GM12873 (cell line): ENCODE measurements around the gene CD79B.

Experiments
- TF ChIP-seq, protein P1 (sequence below): IDR thresholded peaks from 2 replicates; pipeline ENCODE4 v1.5.1; 2012; ENCODE audit warnings: low read depth, mild to moderate bottlenecking, moderate library complexity, low read length, control low read depth; ENCODE audit not compliant: insufficient read depth; ENCODE audit errors: missing control alignments

Gene CD79B

DNA sequence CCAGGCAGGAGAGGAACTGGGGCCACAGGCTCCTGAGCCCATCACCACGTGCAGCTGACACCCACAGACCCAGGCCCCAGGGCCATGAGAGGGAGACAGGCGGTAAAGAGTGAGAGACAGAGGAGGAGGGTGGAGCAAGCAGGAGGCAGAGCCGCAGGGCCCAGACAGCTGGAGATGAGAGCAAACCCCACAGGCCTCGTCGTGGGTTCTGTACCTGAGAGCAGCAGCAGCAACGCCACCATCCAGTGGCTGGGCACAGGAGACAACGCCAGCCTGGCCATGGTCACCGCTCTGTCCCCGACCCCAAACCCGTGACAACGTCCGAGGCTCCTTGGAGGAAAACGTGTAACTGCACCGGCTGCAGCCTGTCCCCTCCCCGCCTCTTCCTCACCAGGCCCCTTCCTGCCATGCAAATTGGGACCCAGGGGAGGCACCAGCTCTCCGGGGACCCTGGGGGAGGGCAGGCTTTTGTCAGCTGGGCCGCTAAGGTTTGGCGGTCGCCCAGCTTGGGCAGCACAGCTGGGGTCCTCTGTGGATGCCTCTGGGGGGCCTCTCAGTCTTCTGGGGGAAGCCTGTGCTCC, at the start of gene CD79B:
Gene CD79B, minus strand, starts transcription at position 351 of the 581 bp plus-strand sequence. Its CDS starts 70 bp downstream, at position 281.
- TF ChIP-seq, protein P1, sequence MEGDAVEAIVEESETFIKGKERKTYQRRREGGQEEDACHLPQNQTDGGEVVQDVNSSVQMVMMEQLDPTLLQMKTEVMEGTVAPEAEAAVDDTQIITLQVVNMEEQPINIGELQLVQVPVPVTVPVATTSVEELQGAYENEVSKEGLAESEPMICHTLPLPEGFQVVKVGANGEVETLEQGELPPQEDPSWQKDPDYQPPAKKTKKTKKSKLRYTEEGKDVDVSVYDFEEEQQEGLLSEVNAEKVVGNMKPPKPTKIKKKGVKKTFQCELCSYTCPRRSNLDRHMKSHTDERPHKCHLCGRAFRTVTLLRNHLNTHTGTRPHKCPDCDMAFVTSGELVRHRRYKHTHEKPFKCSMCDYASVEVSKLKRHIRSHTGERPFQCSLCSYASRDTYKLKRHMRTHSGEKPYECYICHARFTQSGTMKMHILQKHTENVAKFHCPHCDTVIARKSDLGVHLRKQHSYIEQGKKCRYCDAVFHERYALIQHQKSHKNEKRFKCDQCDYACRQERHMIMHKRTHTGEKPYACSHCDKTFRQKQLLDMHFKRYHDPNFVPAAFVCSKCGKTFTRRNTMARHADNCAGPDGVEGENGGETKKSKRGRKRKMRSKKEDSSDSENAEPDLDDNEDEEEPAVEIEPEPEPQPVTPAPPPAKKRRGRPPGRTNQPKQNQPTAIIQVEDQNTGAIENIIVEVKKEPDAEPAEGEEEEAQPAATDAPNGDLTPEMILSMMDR: no peak

DNA sequence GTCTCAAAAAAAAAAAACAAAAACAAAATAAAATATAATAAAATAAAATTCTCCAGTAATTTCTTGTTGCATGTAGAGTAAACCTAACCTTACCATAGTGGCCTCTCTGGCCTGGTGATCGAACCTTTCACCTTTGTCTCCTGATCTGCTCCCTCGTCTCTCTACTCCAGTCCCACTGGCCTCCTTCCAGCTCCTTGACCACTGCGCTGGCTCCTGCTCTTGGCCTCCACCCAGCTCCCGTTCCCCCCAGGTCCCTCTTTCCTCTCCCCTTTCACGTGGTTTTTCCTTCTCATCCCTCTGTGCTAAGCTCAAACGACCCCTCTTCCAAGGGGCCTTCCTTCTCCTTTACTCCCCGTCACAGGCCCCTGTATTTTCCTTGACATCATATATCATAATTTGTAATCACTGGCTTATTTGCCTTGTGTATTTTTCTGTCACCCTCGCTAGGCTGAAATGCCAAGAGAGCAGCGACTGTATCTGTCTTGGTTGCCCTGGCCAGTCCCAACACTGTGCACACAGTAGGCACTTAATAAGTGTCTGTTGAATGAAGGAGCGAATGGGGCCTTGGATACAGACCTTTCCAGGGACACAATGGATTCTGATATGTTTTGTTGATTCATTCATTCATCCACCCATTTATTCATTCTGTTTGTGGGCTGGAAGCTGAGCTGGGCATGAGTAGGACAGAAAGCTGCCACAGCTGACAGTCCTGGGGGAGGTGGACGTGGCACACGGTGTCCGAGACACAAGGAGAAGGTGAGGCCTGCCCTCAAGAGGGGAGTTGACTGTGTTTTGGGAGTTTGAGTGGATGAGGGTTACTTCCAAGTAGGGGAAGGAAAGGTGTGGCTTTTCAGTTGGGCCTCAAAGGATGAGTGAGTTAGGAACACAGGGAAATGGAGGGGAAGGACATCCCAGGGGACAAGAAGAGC, 46.4 kb upstream of the CD79B start:
- TF ChIP-seq, protein P1: no peak

DNA sequence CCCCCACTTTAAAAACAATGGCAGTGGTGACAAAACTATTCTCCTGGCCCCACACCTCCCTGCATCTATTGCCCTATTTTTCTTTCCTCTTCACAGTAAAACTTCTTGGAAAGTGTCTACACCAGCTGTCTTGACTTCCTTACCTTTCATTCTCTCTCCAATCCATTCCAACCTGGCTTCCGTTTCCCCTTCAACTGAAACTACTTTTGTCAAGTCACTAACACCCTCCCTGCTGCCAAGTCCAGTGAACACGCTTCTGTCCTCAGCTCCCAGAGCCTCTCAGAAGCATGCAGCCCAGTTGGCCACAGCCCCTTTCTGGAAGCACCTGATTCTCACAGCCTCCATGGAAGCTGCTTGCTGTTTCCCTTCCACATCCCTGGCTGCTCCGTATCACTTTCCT, 44.6 kb upstream of the CD79B start:
- TF ChIP-seq, protein P1: no peak

DNA sequence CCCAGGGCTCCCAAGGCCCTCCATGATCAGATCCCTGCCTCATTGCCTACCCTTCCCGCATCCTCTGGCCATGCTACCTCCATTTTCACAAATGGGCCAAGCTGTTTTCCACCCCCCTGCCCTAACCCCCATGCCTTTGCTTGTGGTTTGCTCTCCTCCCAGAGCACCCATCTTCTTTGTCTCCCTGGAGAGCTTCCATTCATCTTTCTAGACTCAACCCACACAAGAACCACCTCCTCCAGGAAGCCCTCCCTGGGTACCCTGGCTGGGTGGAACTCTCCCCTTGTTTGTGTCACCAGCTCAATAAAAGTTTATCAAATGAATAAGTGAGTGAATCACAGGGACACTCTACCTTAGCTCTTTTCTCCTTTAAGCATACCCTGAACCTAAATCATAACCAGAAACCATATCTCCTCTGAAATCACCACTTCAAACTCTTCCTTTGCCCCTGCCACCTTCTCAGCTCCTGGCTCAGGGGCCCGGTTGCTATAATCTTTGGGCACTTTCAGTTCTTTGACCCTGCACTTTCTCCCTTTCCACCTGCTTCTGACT, 43.5 kb upstream of the CD79B start:
- TF ChIP-seq, protein P1: no peak

DNA sequence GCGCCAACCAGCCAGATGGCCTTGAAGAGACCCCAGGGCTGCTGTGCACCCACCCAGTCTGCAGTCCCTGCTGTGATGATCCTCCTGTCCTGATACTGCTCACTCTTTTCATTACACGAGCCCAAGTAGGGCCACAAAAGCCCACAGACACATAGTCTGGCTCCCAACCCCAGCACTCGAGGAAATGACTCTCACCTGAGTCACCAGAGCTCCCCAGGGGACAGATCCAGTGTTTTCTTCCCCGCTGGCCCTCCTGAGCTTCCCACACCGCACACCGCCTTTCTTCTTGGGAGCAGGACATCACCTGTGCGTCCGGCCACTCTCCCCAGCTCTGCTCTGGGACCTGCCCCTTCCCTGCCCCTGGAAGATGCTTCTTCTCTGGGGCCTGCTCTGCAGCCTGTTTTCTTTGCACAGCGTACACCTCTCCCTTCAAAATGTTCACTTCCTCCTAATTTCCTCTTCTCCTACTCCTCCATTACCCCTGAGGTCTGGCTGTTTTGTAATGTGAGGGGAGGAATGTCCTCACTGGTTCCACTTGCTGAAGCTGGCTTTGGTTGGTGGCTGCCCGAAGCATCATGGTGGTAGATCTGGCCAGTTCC, 42.6 kb upstream of the CD79B start:
- TF ChIP-seq, protein P1: no peak

DNA sequence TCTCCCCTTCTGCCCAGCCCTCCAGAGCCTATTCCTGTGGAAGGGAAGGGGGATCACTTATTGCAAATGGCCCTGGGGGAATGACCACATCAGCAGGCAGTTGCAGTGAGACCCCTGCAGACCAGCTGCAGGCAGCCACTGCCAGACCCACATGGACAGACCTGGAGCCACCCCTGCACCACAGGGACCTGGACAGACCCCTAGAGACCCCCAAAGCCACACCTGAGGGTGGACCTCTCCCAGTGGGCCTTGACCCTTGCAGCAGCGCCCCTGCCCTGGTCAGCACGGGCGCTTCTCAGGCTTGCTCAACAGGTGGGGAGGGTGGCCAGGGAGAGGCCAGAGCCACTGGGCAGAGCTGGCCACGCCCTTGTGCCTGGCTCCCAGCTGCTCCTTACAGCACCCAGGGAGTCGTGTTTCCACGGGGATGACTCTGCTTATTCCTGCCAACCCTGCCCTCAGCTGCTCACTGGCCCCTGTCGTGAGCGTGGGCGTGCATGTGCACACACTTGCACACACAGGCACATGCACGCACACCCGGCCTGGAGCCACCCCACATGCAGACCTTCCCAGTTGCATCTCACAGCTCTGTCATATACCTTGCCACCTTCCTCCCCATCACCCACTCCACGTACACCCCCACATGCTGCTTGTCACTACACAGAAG, 41.9 kb upstream of the CD79B start:
- TF ChIP-seq, protein P1: no peak
